Tibial nerve (tissue), 4 donors: Measurements from ENCODE around the gene NDUFS7.

ENCODE experiments used
- EP300 ChIP-seq, 2 donors: sonication (generic); formaldehyde crosslinking; IDR thresholded peaks; one replicate each; pipeline ENCODE4 v1.6.1; 2017; ENCODE audit warnings: antibody characterized with exemption in 2 of 2, mild to moderate bottlenecking in 1 of 2
- TF ChIP-seq, protein P1 (sequence below), 5 experiments: fragments of 200-600 bp in 3 of 5; fragments of 450-650 bp in 2 of 5; sonication (generic) in 3 of 5; IDR thresholded peaks; one replicate each; pipeline ENCODE4 v1.5.1; 2016 to 2019; ENCODE audit warnings: antibody characterized with exemption in 5 of 5, mild to moderate bottlenecking in 3 of 5, moderate library complexity in 2 of 5

DNA sequence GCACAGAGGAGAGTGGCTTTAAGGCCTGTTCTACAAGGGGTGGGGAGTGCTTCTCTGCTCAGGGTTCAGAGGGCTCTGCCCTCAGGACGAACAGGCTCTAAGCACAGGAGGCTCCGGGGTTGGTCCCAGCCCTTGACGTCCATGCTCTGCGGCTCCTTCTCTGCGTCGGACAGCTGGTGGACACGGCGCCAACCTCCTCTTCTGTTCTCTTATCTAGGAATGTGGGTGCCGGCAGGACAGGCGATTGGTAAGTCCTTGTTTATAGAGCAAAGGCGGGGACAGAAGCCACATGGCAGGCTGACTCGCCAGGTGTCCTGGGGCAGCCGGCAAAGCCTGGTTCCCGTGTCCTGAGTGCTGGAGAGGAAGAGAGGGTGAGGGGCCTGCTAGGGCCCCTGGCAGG lies 46.0 kb downstream of the NDUFS7 start:
- TF ChIP-seq, protein P1, sequence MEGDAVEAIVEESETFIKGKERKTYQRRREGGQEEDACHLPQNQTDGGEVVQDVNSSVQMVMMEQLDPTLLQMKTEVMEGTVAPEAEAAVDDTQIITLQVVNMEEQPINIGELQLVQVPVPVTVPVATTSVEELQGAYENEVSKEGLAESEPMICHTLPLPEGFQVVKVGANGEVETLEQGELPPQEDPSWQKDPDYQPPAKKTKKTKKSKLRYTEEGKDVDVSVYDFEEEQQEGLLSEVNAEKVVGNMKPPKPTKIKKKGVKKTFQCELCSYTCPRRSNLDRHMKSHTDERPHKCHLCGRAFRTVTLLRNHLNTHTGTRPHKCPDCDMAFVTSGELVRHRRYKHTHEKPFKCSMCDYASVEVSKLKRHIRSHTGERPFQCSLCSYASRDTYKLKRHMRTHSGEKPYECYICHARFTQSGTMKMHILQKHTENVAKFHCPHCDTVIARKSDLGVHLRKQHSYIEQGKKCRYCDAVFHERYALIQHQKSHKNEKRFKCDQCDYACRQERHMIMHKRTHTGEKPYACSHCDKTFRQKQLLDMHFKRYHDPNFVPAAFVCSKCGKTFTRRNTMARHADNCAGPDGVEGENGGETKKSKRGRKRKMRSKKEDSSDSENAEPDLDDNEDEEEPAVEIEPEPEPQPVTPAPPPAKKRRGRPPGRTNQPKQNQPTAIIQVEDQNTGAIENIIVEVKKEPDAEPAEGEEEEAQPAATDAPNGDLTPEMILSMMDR (IDR thresholded peaks at IDR 0.05) = no peak
- no peak for TF ChIP-seq EP300 (IDR thresholded peaks at IDR 0.05)
